DND-41 (cell line): ENCODE results near the gene ACBD6.

Experiments used
- ATAC-seq: fragments of 200-7000 bp; cut with Tn5 transposase; 3 replicates; pipeline ENCODE4 v1.9.1; 2021; ENCODE audit warnings: low read depth; ENCODE audit not compliant: insufficient read depth
- DNase-seq: peaks from one replicate; pipeline ENCODE4 v3.0.0-alpha.2; 2020
- H2AFZ ChIP-seq: 2 replicates; pipeline ENCODE4 v1.6.0; 2012; ENCODE audit warnings: low read depth, low read length
- H3K27ac ChIP-seq: 2 replicates; pipeline ENCODE4 v1.5.1; 2012; ENCODE audit warnings: low read length, inconsistent platforms
- H3K27me3 ChIP-seq: fragments of 200-600 bp; sonication (generic); 2 replicates; pipeline ENCODE4 v1.6.0; 2012; ENCODE audit warnings: low read length, mild to moderate bottlenecking, inconsistent platforms; ENCODE audit not compliant: insufficient read depth, poor library complexity
- H3K36me3 ChIP-seq: 2 replicates; pipeline ENCODE4 v1.5.1; 2012; ENCODE audit warnings: low read length, inconsistent platforms; ENCODE audit not compliant: insufficient read depth
- H3K4me1 ChIP-seq: 2 replicates; pipeline ENCODE4 v1.5.1; 2012; ENCODE audit warnings: mild to moderate bottlenecking, low read length; ENCODE audit not compliant: insufficient read depth
- H3K4me2 ChIP-seq: 2 replicates; pipeline ENCODE4 v1.6.0; 2012; ENCODE audit warnings: mild to moderate bottlenecking, moderate library complexity, low read length, inconsistent platforms; ENCODE audit not compliant: insufficient read depth
- H3K4me3 ChIP-seq, 2 experiments: fragments of 200-600 bp in 1 of 2; shearing (Covaris generic) in 1 of 2; 2 replicates each; pipeline ENCODE4 v1.5.1; 2012 to 2016; ENCODE audit warnings: inconsistent platforms in 2 of 2, low read length in 2 of 2, mild to moderate bottlenecking in 2 of 2, low read depth in 1 of 2, moderate library complexity in 1 of 2
- H3K79me2 ChIP-seq: 2 replicates; pipeline ENCODE4 v1.6.0; 2012; ENCODE audit warnings: low read length, inconsistent platforms; ENCODE audit not compliant: insufficient read depth
- H3K9ac ChIP-seq: 2 replicates; pipeline ENCODE4 v1.6.0; 2012; ENCODE audit warnings: low read depth, mild to moderate bottlenecking, inconsistent platforms, low read length, moderate library complexity
- H3K9me3 ChIP-seq: 2 replicates; pipeline ENCODE4 v1.5.1; 2012; ENCODE audit warnings: low read length, moderate library complexity, mild to moderate bottlenecking, inconsistent platforms; ENCODE audit not compliant: insufficient read depth, severe bottlenecking
- H4K20me1 ChIP-seq: 2 replicates; pipeline ENCODE4 v1.6.0; 2012; ENCODE audit warnings: low read length; ENCODE audit not compliant: insufficient read depth
- EZH2 ChIP-seq: IDR thresholded peaks from 3 replicates; pipeline ENCODE4 v1.6.1; 2012; ENCODE audit warnings: borderline replicate concordance, low read depth, mild to moderate bottlenecking, moderate library complexity, low read length, inconsistent platforms; ENCODE audit not compliant: severe bottlenecking
- TF ChIP-seq, protein P1 (sequence below): IDR thresholded peaks from 2 replicates; pipeline ENCODE4 v1.5.1; 2012; ENCODE audit warnings: borderline replicate concordance, low read length, moderate library complexity, mild to moderate bottlenecking; ENCODE audit not compliant: poor library complexity, severe bottlenecking; ENCODE audit errors: extremely low read depth

Gene ACBD6

DNA sequence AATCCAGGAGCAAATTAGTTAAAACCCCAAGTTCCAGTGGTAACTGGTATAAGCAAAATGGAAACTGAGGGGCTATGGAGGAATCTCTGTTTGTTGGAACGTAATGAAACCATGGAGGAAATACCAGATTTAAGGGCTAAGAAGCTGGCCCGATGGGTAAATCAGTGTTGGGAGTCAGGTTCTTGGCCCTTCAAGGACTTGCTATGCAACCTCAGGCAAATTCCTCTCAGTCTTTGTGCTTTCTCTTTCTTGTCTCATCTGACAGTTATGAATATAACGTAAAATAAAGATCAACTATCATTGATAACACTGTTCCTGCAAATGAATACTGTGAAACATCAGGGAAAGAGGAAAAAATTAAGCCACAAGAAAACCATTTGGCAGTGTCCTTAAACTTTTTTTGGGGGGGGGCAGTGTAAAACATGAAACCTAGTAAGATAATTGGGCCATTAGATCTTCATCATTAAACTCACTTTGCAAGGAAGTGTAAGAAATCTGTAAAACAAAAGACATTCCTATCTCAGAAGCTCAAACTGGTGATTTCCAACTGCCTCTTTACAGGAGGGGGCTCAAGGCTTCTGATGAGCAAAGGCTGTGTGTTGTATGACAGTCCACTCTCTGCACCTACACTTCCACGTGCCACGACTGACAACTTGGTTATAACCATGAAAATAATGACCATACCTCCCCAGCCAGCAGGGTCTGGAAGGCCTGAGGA lies 224.7 kb downstream of the ACBD6 start:
- Histone ChIP-seq H3K36me3 (peaks cover 46% of the 10 kb centered on the region), H3K27me3 (no peaks in the 10 kb centered on the region), H3K9ac (no peak overlapping the region), H3K4me1 (no peaks in the 10 kb centered on the region), H4K20me1 (no peaks in the 10 kb centered on the region), H3K9me3 (no peaks in the 10 kb centered on the region), H3K27ac (no peak overlapping the region), H3K4me3 (no peak overlapping the region), H2AFZ (no peak overlapping the region), H3K79me2 (no peaks in the 10 kb centered on the region), H3K4me2 (no peak overlapping the region)
- TF ChIP-seq EZH2: no peak
- TF ChIP-seq, protein P1, sequence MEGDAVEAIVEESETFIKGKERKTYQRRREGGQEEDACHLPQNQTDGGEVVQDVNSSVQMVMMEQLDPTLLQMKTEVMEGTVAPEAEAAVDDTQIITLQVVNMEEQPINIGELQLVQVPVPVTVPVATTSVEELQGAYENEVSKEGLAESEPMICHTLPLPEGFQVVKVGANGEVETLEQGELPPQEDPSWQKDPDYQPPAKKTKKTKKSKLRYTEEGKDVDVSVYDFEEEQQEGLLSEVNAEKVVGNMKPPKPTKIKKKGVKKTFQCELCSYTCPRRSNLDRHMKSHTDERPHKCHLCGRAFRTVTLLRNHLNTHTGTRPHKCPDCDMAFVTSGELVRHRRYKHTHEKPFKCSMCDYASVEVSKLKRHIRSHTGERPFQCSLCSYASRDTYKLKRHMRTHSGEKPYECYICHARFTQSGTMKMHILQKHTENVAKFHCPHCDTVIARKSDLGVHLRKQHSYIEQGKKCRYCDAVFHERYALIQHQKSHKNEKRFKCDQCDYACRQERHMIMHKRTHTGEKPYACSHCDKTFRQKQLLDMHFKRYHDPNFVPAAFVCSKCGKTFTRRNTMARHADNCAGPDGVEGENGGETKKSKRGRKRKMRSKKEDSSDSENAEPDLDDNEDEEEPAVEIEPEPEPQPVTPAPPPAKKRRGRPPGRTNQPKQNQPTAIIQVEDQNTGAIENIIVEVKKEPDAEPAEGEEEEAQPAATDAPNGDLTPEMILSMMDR: no peak
- DNase-seq: no peak
- ATAC-seq: no peak

DNA sequence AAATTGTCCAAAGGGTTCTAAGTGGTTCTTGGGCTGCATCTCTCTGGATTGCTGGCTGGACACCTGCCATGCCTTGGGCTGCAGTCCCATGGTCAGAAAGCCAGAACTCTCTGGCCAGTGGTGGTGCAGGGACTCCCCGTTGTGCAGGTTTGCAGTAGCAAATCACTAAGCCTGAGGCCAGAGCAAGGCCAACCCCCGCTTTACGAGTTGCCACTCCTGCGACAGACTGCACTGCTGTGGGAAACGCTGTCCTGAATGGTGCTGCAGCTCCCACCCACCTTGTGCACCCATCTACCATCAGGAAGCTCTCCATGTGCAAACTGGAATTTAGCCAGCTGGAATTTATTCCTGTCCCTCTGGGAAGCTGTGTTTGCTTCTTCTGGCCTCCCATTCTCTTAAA lies 226.7 kb downstream of the ACBD6 start:
- H3K27ac ChIP-seq: no peak overlapping the region
- H3K4me2 ChIP-seq: no peak overlapping the region
- peaks cover 37% of the 10 kb centered on the region for H3K36me3 ChIP-seq
- TF ChIP-seq, protein P1: no peak
- no peak for TF ChIP-seq EZH2
- H3K79me2 ChIP-seq: no peaks in the 10 kb centered on the region
- DNase-seq (no peak), ATAC-seq (no peak)
- no peak overlapping the region for H3K9ac ChIP-seq
- no peaks in the 10 kb centered on the region for H3K9me3 ChIP-seq
- H3K27me3 ChIP-seq: no peaks in the 10 kb centered on the region
- no peak overlapping the region for H2AFZ ChIP-seq
- no peak overlapping the region for H3K4me3 ChIP-seq
- H3K4me1 ChIP-seq: no peaks in the 10 kb centered on the region
- no peaks in the 10 kb centered on the region for H4K20me1 ChIP-seq

DNA sequence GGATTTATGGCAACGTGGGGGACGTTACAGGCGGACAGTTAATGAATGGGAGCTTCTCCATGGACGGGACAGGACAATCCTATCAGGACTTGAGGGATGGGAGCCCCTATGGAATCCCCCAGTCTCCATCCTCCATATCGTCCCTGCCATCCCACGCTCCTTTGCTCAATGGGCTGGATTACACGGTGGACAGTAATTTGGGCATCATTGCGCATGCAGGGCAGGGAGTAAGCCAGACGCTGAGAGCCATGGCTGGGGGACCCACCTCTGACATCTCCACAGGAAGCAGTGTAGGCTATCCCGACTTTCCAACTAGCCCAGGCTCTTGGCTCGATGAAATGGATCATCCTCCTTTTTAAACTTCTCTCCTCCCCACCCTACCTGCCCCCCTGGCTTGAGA lies 228.2 kb downstream of the ACBD6 start:
- Histone ChIP-seq H4K20me1 (no peaks in the 10 kb centered on the region), H3K27ac (no peak overlapping the region), H3K4me2 (no peak overlapping the region), H3K79me2 (no peaks in the 10 kb centered on the region), H3K36me3 (peaks cover 33% of the 10 kb centered on the region), H3K9me3 (no peaks in the 10 kb centered on the region), H3K27me3 (no peaks in the 10 kb centered on the region), H3K4me1 (no peaks in the 10 kb centered on the region), H2AFZ (no peak overlapping the region), H3K4me3 (no peak overlapping the region), H3K9ac (no peak overlapping the region)
- TF ChIP-seq EZH2: no peak
- TF ChIP-seq, protein P1: no peak
- ATAC-seq: no peak
- DNase-seq: no peak
